ENCODE measurements around the gene INO80E.
"Not testable (repeated sequence)": the region's sequence is repeated elsewhere in the genome, so short reads cannot be mapped to it uniquely, and the experiment has no call there.

The INO80E gene, protein sequence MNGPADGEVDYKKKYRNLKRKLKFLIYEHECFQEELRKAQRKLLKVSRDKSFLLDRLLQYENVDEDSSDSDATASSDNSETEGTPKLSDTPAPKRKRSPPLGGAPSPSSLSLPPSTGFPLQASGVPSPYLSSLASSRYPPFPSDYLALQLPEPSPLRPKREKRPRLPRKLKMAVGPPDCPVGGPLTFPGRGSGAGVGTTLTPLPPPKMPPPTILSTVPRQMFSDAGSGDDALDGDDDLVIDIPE

DNA sequence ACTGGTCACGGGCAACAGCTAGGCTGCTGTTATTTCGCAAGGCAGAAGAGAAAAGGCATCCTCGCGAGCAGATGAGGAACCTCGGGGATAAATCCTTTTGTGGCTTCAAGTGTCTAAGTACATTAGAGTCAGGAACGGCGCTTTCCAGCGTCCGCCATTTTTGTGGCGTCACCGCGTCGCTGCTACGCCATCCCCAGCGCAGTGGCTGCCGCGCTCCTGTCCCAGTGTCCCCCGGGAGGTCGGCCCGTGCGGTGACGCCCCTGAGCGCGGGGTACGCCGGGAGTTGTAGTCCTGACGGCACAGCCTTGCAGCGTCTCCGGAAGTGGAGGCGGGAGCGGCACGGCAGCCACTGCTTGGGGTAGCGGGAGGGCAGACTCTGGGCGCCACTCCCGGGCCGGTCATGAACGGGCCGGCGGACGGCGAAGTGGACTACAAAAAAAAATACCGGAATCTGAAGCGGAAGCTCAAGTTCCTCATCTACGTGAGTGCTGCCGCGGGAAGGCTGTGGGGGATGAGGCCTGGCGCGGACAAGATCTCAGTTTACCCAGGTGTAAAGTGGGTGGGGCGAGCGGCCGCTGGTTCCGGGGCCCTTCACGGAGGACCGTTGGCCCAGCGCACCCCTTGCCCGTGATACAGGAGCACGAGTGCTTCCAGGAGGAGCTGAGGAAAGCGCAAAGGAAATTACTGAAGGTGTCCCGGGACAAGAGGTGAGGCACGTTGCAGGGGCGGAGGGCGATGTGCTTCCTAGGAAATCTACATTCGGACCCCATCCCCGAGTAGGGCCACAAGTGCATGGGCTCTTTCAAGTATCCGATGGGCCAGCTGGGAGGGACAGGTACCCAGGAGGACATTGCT is at the start of gene INO80E:
Gene INO80E (plus strand): TSS at position 331 of the 855 bp plus-strand sequence. CDS start 70 bp downstream, at position 401.
- in situ Hi-C loops (cut with HindIII; ENCODE audit: low pct_unique_long_range_greater_than_20kb, low sequenced_read_pairs): no loop called here
- DNase-seq (ENCODE audit: low read depth in 1 of 2, low spot score in 1 of 2): peak; percentile 97 to 98
- TF ChIP-seq JUND (IDR thresholded peaks at IDR 0.05; ENCODE audit: low read depth): no peak

DNA sequence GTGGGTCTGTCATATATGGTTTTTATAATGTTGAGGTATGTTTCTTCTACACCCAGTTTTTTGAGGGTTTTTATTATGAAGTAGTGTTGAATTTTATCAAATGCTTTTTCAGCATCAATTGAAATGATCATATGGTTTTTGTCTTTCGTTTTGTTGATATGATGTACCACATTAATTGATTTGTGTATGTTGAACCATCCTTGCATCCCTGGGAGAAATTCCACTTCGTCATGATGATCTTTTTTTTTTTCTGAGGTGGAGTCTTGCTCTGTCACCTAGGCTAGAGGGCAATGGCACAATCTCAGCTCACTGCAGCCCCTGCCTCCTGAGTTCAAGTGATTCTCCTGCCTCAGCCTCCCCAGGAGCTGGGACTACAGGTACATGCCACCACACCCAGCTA is 48.1 kb upstream of the INO80E start:
- no peak for DNase-seq (ENCODE audit: low read depth in 1 of 2, low spot score in 1 of 2)
- in situ Hi-C loops (cut with HindIII; ENCODE audit: low pct_unique_long_range_greater_than_20kb, low sequenced_read_pairs): no loop called here
- no peak for TF ChIP-seq JUND (IDR thresholded peaks at IDR 0.05; ENCODE audit: low read depth)

GRCh38 chr16:29950806-29951461 is 45.1 kb upstream of the INO80E start:
- in situ Hi-C loops (cut with HindIII; ENCODE audit: low pct_unique_long_range_greater_than_20kb, low sequenced_read_pairs): no loop called here
- TF ChIP-seq JUND (IDR thresholded peaks at IDR 0.05; ENCODE audit: low read depth): no peak
- no peak for DNase-seq (ENCODE audit: low read depth in 1 of 2, low spot score in 1 of 2)

- DNase-seq (ENCODE audit: low read depth in 1 of 2, low spot score in 1 of 2): no peak
- in situ Hi-C loops (cut with HindIII; ENCODE audit: low pct_unique_long_range_greater_than_20kb, low sequenced_read_pairs): no loop called here
- TF ChIP-seq JUND (IDR thresholded peaks at IDR 0.05; ENCODE audit: low read depth): no peak
Observed at GRCh38 chr16:29951625-29952365, 44.2 kb upstream of the INO80E start.

- DNase-seq (ENCODE audit: low read depth in 1 of 2, low spot score in 1 of 2): no peak
- in situ Hi-C loops (cut with HindIII; ENCODE audit: low pct_unique_long_range_greater_than_20kb, low sequenced_read_pairs): no loop called here
- TF ChIP-seq JUND (IDR thresholded peaks at IDR 0.05; ENCODE audit: low read depth): no peak
Observed at GRCh38 chr16:29958756-29959155, 37.3 kb upstream of the INO80E start.

GRCh38 chr16:29959293-29959692 is 36.7 kb upstream of the INO80E start:
- no peak for TF ChIP-seq JUND (IDR thresholded peaks at IDR 0.05; ENCODE audit: low read depth)
- in situ Hi-C loops (cut with HindIII; ENCODE audit: low pct_unique_long_range_greater_than_20kb, low sequenced_read_pairs): no loop called here
- no peak for DNase-seq (ENCODE audit: low read depth in 1 of 2, low spot score in 1 of 2)

- DNase-seq (ENCODE audit: low read depth in 1 of 2, low spot score in 1 of 2); in situ Hi-C loops (cut with HindIII; ENCODE audit: low pct_unique_long_range_greater_than_20kb, low sequenced_read_pairs): not testable (repeated sequence)
Observed at GRCh38 chr16:29959821-29960220, 36.2 kb upstream of the INO80E start.

GRCh38 chr16:29961127-29961478 is 34.9 kb upstream of the INO80E start:
- in situ Hi-C loops (cut with HindIII; ENCODE audit: low pct_unique_long_range_greater_than_20kb, low sequenced_read_pairs): no loop called here
- no peak for DNase-seq (ENCODE audit: low read depth in 1 of 2, low spot score in 1 of 2)
- TF ChIP-seq JUND (IDR thresholded peaks at IDR 0.05; ENCODE audit: low read depth): no peak

GRCh38 chr16:29961479-29962343 is 34.3 kb upstream of the INO80E start, which contains the start of gene TMEM219:
TMEM219 (plus strand) TSS chr16:29962079; CDS start chr16:29963144, 1,065 bp downstream.
- in situ Hi-C loops (cut with HindIII; ENCODE audit: low pct_unique_long_range_greater_than_20kb, low sequenced_read_pairs): no loop called here
- no peak for TF ChIP-seq JUND (IDR thresholded peaks at IDR 0.05; ENCODE audit: low read depth)
- DNase-seq (ENCODE audit: low read depth in 1 of 2, low spot score in 1 of 2): peak; percentile 94 to 95

DNA sequence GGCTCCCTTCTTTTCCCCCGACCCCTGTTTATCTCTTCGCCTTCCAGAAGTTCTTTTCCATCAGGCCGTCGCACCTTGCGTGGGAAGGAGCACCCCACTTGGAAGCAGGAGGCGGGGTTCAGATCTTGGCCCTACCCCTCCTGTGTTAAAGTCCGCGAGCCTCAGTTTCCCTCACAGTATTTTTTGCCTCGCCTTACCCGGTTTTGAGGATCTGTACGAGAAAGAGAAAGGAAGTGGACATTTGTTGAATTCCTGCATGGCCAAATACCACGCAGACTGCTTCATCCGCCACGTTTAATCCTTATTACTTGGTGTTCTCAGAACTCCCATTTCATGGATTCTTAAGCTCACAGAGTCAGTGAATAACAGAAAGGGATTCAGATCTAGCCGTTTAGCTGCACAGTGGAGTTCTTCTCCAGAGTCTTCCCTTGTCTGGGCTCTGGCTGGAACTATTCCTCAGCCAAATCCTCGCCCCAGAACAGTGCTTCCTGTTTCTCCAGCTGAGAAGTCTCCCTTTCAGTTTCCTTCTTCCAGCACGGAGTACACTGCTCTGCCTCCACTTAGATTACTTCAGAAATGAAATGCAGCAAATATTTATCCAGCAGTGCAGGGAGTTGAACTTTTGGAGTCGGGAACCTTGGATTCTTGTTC is 33.6 kb upstream of the INO80E start:
- no peak for DNase-seq (ENCODE audit: low read depth in 1 of 2, low spot score in 1 of 2)
- TF ChIP-seq JUND (IDR thresholded peaks at IDR 0.05; ENCODE audit: low read depth): no peak
- in situ Hi-C loops (cut with HindIII; ENCODE audit: low pct_unique_long_range_greater_than_20kb, low sequenced_read_pairs): no loop called here

Measured in T47D (cell line).